Stromal cell of bone marrow (primary cell): ENCODE measurements around the gene TOR1A.

Experiments
- DNase-seq: peaks from one replicate; pipeline ENCODE4 v3.0.0-alpha.2; 2012; ENCODE audit warnings: low read depth

TOR1A gene

DNA sequence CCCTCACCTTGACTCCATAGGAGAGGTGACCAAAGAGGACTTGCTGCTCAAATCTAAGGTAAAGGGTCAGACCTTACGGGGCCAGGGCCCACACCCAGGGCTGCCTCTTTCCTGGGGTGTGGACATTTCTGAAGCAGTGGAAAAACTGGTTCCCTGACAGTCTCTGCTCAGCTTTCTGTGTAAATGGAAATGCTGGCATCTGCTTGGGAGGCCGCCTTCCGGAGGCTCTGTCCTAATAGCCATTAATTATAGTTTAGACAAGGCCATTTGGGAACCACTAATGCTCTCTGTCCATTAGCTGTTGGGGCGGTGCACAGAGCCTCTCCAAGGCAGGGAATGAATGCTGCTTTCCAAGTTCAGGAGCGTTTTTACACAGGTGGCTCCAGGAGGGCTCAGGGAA, 28.6 kb upstream of the TOR1A start:
- no peak for DNase-seq

DNA sequence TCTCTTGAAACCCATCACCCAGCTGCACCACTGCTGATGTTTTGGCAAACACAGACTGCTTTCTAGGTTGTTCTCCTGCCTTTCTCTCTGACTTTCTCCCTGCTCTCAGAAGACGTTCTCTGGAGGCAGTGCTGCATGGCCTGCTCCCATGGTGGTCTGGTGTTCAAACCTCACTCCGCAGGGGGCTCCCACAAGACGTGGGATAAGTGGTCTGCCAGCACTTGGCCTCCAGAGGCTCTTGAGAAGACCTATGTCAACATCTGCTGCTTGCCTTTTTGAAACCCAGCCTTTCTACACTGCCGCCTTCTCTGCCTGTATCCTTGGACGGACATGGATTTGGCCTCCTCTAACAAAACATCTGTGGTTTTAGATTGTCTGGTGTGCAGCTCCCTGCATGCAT, 27.9 kb upstream of the TOR1A start:
- DNase-seq, result no peak

- no peak for DNase-seq
Observed at GRCh38 chr9:129850821-129851550, 27.1 kb upstream of the TOR1A start.

- no peak for DNase-seq
Observed at GRCh38 chr9:129849901-129850300, 26.0 kb upstream of the TOR1A start.

- DNase-seq, result no peak
Observed at GRCh38 chr9:129848712-129849441, 24.9 kb upstream of the TOR1A start.

- no peak for DNase-seq
Observed at GRCh38 chr9:129845373-129845772, 21.4 kb upstream of the TOR1A start.

- no peak for DNase-seq
Observed at GRCh38 chr9:129841071-129841470, 17.1 kb upstream of the TOR1A start.

GRCh38 chr9:129840034-129840433, 16.1 kb upstream of the TOR1A start:
- DNase-seq, result no peak

DNA sequence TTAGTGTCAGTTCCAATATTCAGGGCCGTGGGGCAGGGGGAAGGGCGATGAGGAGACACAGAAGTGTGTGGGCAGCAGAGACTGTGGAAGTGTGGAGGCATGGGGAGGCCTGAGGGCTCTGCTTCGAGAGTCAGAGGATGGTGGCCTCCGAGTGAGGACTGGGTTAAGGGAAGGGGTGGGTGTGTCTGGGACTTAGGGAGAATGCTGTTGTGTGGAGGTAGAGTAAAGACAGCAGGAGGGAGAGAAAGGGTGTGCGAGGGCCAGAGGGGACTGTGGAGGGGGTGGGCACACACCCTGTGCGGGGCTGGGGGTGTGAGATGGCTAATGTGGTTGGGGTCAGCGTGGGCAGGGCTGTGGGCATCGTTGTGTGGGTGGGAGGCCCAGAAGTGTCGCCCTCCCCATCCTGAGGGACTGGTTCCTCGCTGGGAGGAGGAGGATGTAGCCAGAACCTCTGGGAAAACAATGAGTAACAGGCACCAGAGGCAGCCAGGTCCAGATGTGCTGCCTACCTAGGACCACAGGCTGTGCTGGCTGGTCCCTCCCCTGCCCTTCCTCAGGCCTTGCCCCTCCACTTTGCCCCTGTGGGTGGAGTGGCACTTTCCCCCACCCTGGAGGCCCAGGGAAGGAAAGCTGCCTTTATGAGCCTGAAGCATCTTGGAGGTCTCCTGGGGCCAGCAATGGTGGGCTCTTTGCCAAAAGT, 15.5 kb upstream of the TOR1A start:
- DNase-seq, result no peak

- peak; percentile 85 for DNase-seq
Observed at GRCh38 chr9:129838707-129839259, 14.8 kb upstream of the TOR1A start.

DNA sequence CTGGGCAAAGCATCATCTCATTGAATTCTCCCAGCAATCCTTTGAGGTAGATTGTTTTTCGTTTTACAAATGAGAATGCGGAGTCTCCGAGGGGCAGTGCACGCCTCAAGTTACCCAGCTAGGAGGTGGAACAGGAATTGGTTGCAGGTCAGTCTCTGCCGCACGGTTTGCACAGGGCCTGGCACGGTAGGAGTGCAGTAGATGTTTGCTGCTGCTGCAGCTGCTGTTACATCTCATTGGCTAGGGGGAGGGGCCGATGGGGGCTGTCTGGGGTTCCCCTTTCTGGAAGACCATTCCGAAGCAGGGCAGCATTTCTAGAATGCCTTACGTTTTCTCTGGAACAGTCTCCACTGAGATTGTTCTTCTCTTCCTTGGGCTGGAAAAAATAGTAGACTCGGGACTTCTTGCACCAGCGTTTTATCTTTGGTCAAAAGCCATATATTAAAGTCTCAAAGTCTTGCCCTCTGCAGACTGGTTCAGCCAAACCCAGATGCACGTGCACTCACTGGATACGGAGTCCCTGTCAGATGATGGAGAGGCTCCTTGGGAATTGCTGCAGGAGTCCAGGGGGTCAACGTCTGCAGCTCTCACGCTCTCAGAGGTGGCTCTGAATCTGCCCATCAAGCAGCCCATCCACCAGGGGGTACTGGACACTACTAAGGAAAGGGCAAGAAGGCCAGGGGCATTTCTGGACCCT, 12.5 kb upstream of the TOR1A start:
- no peak for DNase-seq

- DNase-seq, result no peak
Observed at GRCh38 chr9:129835860-129836223, 11.9 kb upstream of the TOR1A start.

DNA sequence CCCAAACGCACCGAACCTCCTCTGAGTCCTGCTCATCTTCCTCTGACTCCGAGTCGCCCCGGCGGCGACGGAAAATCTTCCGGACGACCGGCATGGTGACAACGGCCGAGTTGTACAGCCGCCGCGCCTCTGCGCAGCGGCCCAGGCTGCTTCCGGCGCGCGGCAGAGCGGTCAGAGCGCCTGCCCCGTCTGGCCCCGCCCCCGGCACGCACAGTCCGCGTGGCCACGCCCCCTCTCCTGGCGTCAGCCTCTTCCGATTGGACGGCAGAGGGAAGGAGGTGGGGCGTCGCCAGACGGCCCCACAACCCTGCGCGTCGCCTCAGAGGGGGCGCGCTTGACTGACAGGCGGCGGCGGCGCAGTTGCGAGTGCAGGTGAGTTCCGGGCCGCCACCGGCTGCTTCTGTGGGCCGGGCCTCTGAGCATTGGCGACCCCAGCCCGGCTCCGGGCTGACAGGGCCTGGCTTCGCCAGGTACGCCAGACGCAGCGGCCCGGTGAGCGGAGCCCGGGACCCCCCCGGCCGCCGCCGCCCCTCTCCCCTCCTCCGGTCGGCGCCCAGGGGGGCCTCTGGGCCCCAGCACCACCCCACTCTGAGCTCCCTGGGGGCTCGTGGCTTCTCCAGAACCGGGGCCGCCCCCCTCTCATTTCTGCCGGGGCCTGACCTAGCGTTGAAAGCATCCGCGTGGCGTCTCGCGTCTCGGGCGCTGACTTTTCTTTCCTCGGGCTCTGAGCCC, 11.4 kb upstream of the TOR1A start, which contains the start of the genes C9orf78 and USP20:
TSS of gene C9orf78 (minus strand) at position 148 of the 732 bp plus-strand sequence. CDS start at position 94, 54 bp downstream.
TSS of gene USP20 (plus strand) at position 331 of the 732 bp plus-strand sequence. CDS start 17,098 bp downstream, outside the sequence.
- DNase-seq, result peak; percentile 91

DNA sequence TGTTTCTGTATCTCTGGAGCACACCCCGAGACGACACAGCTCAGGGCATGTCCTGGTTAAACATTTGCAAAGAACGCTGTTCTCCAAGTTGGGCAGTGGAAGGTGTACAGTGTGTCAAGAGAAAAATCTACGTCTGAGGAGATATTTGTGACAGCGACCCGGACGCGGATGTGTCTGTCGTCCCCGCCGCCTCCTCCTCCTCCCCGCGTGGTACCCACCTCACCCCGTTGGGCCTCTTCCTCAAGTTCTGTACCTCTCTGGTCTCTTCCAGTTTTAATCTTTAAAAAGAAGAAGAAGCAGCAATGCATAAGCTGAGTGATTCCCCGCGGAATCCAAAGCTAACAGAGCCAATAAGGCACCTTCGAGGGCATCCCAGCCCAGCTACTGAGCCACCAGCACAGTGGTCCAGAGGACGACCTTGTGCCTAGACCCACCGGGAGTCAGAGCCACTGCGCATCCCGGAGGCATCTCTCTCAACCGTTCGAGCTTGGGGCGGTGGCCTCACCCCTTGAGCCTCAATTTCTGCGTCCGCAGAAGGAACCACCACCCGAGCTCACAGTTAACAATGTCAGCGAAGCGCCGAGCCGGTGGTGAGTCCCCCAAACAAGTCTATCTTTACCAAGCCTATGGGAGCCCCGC, 10.7 kb upstream of the TOR1A start:
- DNase-seq, result no peak

DNA sequence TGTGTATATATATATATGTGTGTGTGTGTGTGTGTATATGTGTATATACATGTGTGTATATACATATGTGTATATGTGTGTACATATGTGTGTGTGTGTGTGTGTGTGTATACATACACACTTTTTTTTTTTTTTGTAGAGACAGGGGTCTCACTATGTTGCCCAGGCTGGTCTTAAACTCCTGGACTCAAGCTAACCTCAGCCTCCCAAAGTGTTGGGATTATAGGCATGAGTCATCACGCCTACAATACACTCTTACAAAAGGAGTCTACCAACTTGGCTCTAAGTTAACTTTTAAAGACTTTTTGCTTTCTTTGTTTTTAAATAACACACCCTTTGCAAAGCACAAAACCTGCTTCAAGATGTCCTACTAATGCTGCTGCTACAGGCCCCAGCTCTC, 9.0 kb upstream of the TOR1A start:
- DNase-seq, result no peak

GRCh38 chr9:129828969-129829368, 5.0 kb upstream of the TOR1A start:
- DNase-seq, result no peak

- DNase-seq, result no peak
Observed at GRCh38 chr9:129828051-129828450, 4.1 kb upstream of the TOR1A start.

DNA sequence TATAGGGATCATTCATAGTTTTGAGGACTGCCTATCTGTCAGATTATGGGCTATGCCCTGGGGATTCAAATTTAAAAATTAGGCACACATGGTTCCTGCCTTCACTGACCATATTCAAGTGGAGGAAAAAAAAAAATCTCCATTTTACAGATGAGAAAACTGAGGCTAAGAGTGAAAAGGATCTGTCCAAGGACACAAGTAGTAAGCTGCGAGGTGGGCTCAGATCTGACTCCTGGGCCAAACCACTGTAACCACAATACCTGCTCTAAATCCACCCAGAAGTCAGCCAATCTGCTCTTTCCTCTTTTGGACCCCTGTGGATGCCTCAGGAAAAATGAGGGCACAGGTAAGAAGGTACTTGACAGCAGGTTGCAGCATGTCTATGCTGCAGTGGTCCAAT, 2.8 kb upstream of the TOR1A start:
- DNase-seq, result no peak

- DNase-seq, result no peak
Observed at GRCh38 chr9:129826344-129826743, 2.4 kb upstream of the TOR1A start.

GRCh38 chr9:129823542-129823934, 398 bp downstream of the TOR1A start:
- DNase-seq, result no peak
